Measurements from ENCODE around the gene CACNA1S. TPM values are rescaled to one million over a fixed set of nuclear protein-coding genes. Genes with fewer than 3 reads are reported as not detected.

The CACNA1S gene
- total RNA-seq, 4 donors from 2014 or later: not detected

DNA sequence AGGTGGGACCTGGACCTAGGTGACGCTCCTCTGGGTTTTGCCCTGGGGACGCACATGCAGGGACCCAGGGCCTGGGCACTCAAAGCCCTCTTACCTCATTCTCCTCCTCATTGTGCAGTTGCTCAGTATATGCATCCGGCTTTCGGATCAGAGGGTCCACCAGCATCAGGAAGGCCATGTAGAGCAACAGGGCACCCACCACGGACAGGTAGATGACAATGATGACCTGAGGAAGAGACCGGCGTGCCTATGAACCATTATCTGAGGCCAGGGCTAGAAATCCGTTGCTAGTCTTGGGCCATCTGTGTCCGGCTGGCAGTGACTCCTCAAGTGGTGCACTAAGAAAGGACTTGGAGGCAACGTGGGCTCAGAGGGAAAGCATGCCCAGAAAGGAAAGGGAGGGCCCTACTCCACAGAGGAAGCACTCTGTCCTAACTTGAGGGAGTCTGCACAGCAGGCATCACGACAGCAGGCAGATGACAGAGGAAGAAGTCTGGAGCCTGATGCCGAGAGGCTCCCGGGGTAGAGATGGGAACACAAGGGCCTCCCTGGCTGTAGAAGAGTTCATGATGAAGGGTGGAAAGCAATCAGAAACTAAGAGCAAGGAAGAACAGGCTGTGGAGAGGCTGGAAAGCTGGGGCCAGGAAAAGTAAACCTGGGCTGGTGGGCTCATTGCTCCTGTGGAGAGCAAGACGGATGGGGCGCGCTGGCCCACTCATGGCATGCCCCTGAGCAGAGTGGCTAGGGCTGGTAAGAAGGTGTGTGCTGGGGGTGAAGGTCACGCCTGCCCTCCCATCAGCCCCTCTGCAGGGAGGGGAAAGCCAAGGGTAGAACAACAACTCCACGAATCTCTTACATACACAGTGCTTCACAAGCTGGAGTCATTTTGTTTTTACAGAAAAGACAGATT is 31.8 kb upstream of the CACNA1S start:
- TF ChIP-seq, protein P1, sequence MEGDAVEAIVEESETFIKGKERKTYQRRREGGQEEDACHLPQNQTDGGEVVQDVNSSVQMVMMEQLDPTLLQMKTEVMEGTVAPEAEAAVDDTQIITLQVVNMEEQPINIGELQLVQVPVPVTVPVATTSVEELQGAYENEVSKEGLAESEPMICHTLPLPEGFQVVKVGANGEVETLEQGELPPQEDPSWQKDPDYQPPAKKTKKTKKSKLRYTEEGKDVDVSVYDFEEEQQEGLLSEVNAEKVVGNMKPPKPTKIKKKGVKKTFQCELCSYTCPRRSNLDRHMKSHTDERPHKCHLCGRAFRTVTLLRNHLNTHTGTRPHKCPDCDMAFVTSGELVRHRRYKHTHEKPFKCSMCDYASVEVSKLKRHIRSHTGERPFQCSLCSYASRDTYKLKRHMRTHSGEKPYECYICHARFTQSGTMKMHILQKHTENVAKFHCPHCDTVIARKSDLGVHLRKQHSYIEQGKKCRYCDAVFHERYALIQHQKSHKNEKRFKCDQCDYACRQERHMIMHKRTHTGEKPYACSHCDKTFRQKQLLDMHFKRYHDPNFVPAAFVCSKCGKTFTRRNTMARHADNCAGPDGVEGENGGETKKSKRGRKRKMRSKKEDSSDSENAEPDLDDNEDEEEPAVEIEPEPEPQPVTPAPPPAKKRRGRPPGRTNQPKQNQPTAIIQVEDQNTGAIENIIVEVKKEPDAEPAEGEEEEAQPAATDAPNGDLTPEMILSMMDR (IDR thresholded peaks at IDR 0.05; ENCODE audit: low read depth): no peak

DNA sequence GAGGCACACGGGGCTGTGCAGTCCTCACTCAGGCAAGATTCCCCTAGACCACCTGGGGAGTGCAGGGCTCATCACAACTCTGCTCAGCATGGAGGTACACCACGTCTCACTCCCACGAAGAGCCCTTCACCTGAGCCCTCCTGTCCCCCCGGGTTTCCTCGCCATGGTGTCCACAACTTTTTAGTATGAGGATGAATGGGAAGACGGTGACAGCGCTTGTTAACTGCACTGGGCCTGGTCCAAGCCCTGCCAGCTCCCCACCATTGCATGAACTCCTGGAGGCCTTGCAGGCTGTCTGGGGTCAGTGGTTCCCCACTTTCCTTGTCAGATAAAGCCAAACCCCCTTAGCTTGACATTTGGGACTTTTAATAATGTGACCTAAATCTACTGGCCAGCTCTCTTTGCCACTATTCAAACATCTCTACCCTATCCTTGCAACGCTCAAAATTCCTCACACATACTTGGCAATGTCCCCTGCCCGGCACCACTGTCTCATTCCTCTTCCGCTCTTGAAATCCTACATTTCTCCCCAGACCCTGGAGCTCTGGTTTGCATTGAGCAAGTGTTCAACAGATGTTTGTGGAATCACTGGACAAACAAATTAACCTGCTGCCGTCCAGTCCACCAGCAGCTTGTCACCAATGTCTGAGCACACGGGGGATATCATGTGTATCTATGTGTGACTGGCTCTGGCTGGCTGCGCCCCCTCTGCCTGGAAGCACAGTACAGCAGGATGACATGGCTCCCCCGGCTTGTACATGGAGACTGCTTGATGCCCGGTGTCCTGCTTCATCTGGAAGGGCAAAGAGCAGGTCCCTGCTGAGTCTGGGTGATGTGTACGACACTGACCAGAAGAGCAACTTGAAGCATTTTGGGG is 30.9 kb upstream of the CACNA1S start:
- TF ChIP-seq, protein P1 (IDR thresholded peaks at IDR 0.05; ENCODE audit: low read depth): no peak

DNA sequence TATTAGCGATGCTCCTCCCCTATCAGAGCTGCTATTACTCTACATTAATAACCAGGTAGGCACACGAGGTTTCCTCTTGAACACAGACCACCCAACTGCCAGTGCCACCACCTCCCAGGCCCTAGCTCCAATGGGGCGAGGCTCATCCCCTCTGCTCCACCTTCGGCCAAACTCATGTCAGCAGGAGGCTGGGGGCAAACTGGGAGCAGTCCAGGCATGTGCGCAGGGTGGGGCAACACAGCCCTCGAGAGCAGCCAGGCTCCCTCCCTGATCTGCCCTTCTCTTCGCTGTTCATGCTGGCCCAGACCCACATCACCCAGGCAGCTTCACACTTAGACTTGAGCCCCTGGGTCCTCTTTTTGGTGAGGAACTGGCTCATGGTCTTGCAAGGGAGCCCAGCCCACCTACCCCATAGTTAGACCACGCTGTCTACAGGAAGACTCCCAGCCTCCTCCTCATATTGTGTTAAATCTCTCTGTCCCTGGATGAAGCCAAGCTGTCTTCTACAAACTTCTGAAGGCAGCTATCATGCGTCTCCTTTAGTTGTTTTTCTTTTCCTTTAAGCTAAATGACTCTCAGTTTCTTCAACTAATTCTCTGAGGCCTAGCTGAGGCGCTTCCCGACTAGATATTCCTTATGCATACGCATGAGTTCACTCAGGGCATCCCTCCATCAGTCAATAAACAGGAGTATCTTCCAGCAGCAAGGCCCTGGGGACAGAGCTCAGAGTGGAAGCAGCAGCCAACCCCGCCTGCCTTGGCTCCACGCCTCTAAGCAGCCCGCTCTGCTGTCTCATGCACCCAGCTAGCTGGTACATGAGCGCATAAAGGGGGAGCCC is 30.0 kb upstream of the CACNA1S start:
- TF ChIP-seq, protein P1 (IDR thresholded peaks at IDR 0.05; ENCODE audit: low read depth): no peak

GRCh38 chr1:201141418-201141817 is 29.2 kb upstream of the CACNA1S start:
- TF ChIP-seq, protein P1 (IDR thresholded peaks at IDR 0.05; ENCODE audit: low read depth): no peak

GRCh38 chr1:201140941-201141260 is 28.7 kb upstream of the CACNA1S start:
- TF ChIP-seq, protein P1 (IDR thresholded peaks at IDR 0.05; ENCODE audit: low read depth): no peak

- TF ChIP-seq, protein P1 (IDR thresholded peaks at IDR 0.05; ENCODE audit: low read depth): no peak
Observed at GRCh38 chr1:201140235-201140940, 28.2 kb upstream of the CACNA1S start.
